HG02938 (cell line): ENCODE measurements around the gene TMCC3.

Source experiments
- ATAC-seq: cut with Tn5 transposase; IDR thresholded peaks from one replicate; pipeline ENCODE4 v1.9.1; 2021; ENCODE audit warnings: mild to moderate bottlenecking, moderate library complexity; ENCODE audit not compliant: unreplicated experiment

Gene TMCC3

GRCh38 chr12:94536040-94536965 lies 114.1 kb downstream of the TMCC3 start:
- ATAC-seq = no peak

DNA sequence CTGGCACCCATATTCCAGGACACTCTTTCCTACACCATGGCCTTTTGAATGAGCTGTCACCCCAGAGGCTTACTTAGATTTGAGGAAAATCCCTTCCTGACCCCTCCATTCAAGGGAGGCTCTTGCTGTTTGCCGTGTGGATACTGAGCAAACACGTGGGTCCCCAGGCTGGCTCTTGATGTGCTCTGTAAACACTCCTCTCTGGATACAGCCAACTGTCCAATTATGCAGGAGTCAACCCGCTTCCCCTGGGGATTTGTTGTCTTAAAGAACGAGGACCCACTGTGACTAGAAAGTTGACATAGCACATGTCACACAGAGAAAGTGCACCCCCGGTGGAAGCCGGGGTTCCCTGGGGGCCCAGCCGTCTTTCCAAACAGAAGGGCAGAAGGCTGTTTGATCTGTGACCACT lies 114.8 kb downstream of the TMCC3 start:
- ATAC-seq = no peak

- no peak for ATAC-seq
These were observed 115.4 kb downstream of the TMCC3 start for GRCh38 chr12:94534774-94535509.

DNA sequence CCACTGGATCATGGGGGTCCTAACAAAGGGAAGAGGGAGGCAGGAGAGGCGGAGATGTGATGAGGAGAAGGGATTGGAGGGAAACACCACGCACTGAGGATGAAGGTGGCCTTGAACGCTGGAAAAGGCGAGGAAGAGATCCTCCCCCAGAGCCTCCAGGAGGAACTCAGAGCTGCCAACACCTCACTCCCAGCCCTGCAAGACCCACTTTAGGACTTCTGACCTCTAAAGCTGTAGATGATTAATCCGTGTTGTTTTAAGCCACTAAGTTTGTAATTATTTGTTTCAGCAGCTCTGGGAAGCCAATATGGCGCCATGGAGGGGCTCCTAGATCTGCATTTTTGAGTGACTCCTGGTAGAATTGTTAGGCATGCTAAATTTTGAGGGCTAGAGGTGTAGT lies 116.1 kb downstream of the TMCC3 start:
- no peak for ATAC-seq

DNA sequence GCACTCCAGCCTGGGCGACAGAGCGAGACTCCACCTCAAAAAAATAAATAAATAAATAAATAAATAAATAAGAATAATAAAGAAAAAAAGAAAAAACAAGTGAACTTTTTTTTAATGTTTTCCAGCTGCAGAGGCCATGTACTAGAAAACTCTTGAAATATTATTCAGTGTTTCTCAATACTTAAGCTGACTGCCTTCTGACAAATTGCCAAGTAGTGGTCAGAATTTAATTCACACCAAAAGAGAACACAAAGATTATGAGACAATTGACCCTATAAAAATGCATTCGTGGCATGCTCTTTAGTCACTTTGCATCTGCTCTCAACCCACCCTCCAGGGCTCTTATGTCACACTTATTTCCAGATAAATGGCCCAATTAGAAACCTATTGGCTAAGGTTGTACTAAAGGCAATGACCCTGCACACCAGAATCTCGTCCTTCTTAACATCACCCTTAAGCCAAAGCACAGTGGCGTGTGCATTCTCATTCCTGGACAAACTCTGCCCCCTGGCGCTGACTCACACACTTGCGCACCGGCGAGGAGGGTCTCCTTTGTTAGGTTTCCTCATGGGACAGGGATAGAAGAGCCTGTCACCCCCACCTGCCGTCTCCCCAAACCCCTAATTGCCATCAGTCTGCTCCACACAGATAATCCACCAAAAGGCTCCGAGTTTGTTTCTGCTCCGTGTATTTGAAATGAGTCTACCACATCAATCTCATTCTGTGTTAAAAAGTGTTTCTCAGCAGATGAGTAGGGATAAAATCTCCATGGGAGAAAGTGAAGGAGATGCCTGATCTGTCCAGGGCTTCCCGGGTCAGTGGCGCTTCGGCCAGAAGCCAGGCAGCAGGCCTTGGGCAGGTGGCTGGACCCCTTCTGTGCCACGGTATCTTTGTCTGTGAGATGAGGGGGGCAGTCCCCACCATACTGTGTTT lies 117.6 kb downstream of the TMCC3 start:
- ATAC-seq = no peak

DNA sequence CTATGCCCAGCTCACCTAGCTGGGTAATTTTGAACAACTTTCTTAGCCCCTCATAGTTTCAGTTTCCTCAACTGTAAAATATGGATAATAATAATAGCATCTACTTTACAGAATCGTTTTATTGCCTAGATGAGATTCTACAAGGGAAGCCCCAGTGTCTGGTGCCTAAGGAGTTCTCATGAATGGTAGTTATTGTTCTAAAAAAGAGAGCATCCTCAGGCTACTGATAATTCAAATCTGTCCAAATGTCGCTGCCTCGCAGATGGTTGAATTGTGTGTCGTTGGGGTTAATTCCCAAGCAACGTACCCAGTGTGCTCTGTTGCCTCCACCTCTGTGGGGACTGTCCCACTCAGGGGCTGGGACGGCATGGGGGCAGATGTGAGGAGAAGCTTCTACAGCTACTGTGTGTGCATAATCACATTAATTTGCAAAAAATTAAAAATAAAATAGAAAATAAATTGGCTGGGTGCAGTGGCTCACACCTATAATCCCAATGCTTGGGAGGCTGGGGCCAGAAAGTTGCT lies 119.1 kb downstream of the TMCC3 start:
- ATAC-seq = no peak

DNA sequence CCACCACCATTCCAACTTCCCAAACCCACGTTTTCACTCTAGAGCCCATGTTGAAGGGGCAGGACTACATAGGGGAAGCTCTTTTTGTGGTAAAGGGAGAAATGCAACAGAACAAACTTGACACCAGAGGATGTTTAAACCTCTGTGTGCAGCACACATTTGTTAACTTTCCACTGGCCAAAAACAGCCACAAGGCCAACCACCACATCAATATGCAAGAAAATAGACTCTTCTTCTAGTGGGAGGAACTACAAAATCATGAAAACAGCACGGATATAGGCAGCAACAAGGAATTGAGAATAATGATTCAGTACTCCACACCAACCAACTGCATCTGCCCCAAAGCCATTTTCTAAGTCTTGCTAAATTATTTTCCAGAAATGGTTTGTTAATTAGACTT lies 124.4 kb downstream of the TMCC3 start:
- ATAC-seq = no peak
